ENCODE data around the gene CD28. TPM values are rescaled to one million over a fixed set of nuclear protein-coding genes. Genes with fewer than 3 reads are reported as not detected.

The CD28 gene
- total RNA-seq, 4 donors from 2014 or later, result 0.08 to 1.0 (median 0.15) TPM; not detected in 1

GRCh38 chr2:203743441-203743981, 37.1 kb downstream of the CD28 start:
- Histone ChIP-seq H3K36me3 (no peaks in the 10 kb centered on the region), H3K27ac (no peak overlapping the region), H3K4me3 (no peak overlapping the region), H3K4me1 (peaks cover 3% of the 10 kb centered on the region), H3K9me3 (no peaks in the 10 kb centered on the region), H3K27me3 (no peaks in the 10 kb centered on the region)
- no peak for DNase-seq (ENCODE audit: low spot score in 2 of 2)
- TF ChIP-seq POLR2AphosphoS5 (IDR thresholded peaks at IDR 0.05) (peak in 1 of 3 donors; percentile 69), CTCF (IDR thresholded peaks at IDR 0.05) (no peak)
- WGBS, result 85% methylated on average over 2 of the region's 2 CpGs

DNA sequence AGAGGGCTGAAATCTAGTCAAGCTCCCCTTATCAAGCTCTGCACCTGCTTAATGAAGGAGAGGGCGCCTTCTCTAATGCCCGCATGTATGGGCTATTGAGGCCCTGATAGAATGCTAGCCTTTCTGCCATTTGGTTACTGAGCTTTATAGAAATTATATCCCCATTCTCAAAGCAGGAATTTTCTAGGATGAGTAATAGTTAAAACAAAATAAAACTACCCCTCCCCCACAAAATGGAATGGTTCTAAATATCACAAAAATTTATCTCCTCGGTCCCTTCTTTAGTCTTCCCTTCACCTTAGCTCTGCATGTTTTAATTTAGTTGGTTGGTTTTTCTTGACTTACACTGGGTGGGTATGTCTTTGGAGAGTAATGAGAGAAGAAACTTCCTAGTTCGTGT, 37.7 kb downstream of the CD28 start:
- no peak for DNase-seq (ENCODE audit: low spot score in 2 of 2)
- WGBS, result 92% methylated on average over 4 of the region's 4 CpGs
- TF ChIP-seq CTCF (IDR thresholded peaks at IDR 0.05), result no peak
- TF ChIP-seq POLR2A (IDR thresholded peaks at IDR 0.05), result no peak
- no peak for TF ChIP-seq EP300 (IDR thresholded peaks at IDR 0.05)
- no peak for TF ChIP-seq POLR2AphosphoS5 (IDR thresholded peaks at IDR 0.05)
- Histone ChIP-seq H3K36me3 (no peaks in the 10 kb centered on the region), H3K27ac (no peak overlapping the region), H3K4me3 (no peak overlapping the region), H3K9me3 (no peaks in the 10 kb centered on the region), H3K27me3 (no peaks in the 10 kb centered on the region), H3K4me1 (peaks cover 3% of the 10 kb centered on the region)

DNA sequence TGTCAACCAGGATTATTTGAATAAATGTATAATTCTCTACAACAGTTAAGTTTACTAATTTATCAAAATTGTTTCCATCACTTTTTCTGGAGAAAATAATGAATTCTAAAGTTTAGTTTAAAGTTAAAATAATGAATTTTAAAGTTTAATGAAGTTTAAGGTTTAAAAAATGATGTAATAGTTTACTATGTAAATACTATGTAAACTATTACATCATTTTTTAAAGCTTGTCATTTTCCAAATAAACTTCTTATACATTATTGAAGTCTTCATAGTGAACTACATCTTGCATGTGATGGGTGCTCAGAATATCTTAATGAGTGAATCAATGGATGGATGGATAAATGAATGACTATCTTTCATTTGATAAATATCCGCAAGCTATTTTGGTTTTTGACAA, 38.8 kb downstream of the CD28 start:
- Histone ChIP-seq H3K4me3 (no peak overlapping the region), H3K27me3 (no peaks in the 10 kb centered on the region), H3K27ac (no peak overlapping the region), H3K9me3 (no peaks in the 10 kb centered on the region), H3K36me3 (no peaks in the 10 kb centered on the region), H3K4me1 (peaks cover 3% of the 10 kb centered on the region)
- TF ChIP-seq CTCF (IDR thresholded peaks at IDR 0.05) (no peak), POLR2AphosphoS5 (IDR thresholded peaks at IDR 0.05) (no peak), EP300 (IDR thresholded peaks at IDR 0.05) (no peak), POLR2A (IDR thresholded peaks at IDR 0.05) (no peak)
- DNase-seq (ENCODE audit: low spot score in 2 of 2), result no peak
- 100% methylated on average over 1 of the region's 1 CpG for WGBS

DNA sequence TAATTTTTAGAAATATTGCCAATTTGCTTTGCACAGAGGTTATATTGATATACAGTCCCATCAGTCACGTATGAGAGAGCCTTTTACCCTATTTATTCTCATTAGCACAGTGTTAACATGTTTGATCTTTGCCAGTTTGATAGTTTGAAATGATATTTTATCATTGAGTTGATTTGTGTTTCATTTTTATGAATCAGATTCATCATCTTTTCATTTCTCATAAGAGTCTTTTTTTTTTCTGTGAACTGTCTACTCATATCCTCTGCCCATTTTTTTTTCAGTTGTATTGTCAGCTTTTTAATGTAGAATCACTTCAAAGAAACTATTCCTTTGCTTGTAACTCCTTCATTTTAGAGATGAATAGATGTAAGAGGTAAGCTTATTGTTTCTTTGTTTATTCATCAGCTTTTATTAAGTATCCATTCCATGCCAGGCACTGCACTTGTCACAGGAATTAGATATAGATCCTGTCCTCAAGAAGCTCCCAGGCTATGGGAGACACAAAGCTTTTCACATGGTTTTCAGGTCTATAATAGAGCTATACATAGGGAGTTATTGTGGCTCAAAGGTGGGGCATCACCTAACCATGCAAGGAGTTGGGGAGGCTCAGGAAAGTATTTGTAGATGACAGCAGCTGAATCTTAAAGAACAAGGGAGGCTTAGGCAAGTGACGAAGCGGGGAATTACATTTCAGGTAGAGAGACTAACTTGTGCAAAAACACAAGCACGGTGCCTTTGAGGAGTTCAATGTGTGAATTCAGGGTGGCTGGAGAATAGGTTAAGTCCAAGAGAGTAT, 42.1 kb downstream of the CD28 start:
- WGBS, result 93% methylated on average over 4 of the region's 4 CpGs
- TF ChIP-seq CTCF (IDR thresholded peaks at IDR 0.05), result no peak
- TF ChIP-seq POLR2AphosphoS5 (IDR thresholded peaks at IDR 0.05), result no peak
- TF ChIP-seq POLR2A (IDR thresholded peaks at IDR 0.05), result no peak
- no peak for TF ChIP-seq EP300 (IDR thresholded peaks at IDR 0.05)

DNA sequence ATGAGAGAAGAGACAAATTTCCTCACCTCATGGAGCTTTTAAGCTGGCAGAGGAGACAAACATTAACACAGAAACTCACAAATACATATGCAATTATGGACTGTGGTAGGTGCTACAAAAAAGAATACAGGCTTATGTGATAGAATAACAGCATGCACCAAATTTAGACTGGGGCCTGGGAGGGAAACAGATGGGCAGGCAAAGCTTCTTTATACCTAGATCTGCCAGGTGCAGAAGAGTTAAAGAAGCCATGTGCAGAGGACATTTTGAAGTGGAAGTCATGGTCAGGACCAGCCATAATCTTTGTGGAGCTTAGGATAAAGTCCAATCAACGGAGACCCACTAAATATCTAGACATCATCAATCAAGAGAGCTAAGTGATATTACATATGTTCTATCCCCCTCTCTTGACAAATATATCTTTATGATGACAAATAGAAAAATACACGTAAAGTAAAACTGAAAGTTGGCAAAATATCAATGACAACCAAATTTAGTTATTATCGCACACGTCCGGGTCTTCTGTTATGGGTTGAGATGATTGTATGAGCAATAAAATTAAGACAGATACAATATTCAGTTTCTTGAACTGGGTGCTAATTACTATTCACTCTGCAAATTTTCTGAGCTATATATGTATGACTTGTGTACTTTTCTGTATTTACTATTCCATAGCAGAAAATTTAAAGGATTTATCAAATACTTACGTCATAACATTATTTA, 44.1 kb downstream of the CD28 start:
- peaks cover 5% of the 10 kb centered on the region for H3K9me3 ChIP-seq
- no peaks in the 10 kb centered on the region for H3K36me3 ChIP-seq
- H3K27me3 ChIP-seq, result no peaks in the 10 kb centered on the region
- DNase-seq (ENCODE audit: low spot score in 2 of 2), result no peak
- TF ChIP-seq POLR2AphosphoS5 (IDR thresholded peaks at IDR 0.05) (no peak), POLR2A (IDR thresholded peaks at IDR 0.05) (no peak), CTCF (IDR thresholded peaks at IDR 0.05) (no peak), EP300 (IDR thresholded peaks at IDR 0.05) (no peak)
- H3K27ac ChIP-seq, result no peak overlapping the region
- WGBS, result 80% methylated on average over 6 of the region's 6 CpGs
- H3K4me3 ChIP-seq, result no peak overlapping the region
- H3K4me1 ChIP-seq, result no peaks in the 10 kb centered on the region

More for the DNA sequence above, 42.1 kb downstream of the CD28 start:
- Histone ChIP-seq H3K4me1 (peaks cover 3% of the 10 kb centered on the region), H3K27ac (no peak overlapping the region), H3K4me3 (no peak overlapping the region), H3K27me3 (no peaks in the 10 kb centered on the region), H3K9me3 (no peaks in the 10 kb centered on the region), H3K36me3 (no peaks in the 10 kb centered on the region)
- DNase-seq (ENCODE audit: low spot score in 2 of 2), result no peak

Measured in suprapubic skin (tissue), 4 donors.